Limb (tissue), 2 donors: Measurements from ENCODE around the gene TPST2.
A peak's percentile ranks its signal among the peaks of the same experiment; 100 is the strongest.
"Not testable (repeated sequence)": the region's sequence is repeated elsewhere in the genome, so short reads cannot be mapped to it uniquely, and the experiment has no call there.

Experiments
- DNase-seq, 2 donors: peaks; one replicate each; pipeline ENCODE4 v3.0.0-alpha.2; 2016; ENCODE audit errors: extremely low spot score in 2 of 2

The TPST2 gene

DNA sequence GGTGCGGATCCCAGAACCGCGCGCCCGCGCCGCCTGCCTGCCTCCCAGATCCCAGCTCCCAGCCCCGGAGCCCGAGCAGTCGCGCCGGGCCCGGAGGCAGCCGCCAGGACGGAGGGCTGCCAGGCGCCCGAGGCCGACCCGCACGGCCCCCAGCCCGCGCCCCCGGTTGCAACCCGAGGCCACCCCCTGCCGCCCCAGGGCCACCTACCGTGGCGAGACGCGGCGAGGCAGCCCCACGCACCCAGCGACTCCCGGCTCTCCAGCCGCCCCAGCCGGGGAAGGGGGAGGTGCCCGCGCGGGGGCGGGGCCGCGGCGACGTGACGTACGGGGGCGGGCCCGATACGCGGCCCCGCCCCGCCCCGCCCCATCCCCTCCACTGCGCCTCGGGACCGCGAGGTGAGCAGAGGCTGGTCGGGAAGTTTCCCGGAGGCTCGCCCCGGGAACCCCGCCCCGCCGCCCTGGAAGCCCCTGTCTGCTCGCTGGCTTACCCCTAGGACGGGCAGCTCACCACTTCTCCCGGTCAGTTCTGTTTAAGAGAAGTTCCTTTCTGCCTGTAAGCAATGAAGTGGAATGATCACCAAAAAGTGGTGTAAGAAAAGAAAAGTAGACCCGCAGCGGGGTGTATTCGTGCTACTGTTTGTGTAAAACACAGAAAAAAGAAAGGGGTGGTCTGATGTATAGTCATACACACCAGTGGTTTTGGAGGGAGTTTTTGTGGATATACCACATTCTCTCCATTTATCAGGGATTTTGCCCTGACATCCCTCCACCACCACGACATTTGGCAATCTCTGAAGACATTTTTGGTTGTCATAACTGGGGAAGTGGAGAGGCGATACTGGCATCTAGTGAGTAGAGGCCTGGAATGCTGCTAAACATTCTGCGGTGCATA, at the start of gene TPST2:
Gene TPST2 (minus strand): TSS at position 288 of the 892 bp plus-strand sequence. CDS start 48,502 bp downstream, outside the sequence.
- peak; percentile 74 to 91 for DNase-seq

- DNase-seq, result no peak
These were observed 46.4 kb upstream of the TPST2 start for GRCh38 chr22:26636296-26636695.

DNA sequence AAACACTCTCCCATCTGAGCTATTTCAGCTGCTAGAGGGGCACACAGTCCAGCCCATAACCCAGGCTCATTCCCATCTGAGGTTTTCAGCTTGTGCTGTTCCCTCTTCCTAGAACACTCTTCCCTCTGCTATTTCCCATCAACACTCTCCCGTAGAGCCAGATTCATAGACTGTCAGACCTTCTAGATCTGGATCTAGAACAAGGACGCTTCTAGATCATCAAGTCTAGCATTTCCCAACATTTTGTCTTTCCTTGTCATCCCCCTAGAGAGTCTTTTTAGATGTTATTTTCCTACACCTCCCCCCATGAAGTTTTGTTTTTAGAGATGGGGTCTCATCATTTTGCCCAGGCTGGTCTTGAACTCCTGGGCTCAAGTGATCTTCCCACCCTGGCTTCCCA, 45.2 kb upstream of the TPST2 start:
- no peak for DNase-seq

- no peak for DNase-seq
These were observed 44.3 kb upstream of the TPST2 start for GRCh38 chr22:26634189-26634588.

- DNase-seq, result no peak
These were observed 42.7 kb upstream of the TPST2 start for GRCh38 chr22:26632422-26633155.

- DNase-seq, result no peak
These were observed 41.4 kb upstream of the TPST2 start for GRCh38 chr22:26631282-26631681.

DNA sequence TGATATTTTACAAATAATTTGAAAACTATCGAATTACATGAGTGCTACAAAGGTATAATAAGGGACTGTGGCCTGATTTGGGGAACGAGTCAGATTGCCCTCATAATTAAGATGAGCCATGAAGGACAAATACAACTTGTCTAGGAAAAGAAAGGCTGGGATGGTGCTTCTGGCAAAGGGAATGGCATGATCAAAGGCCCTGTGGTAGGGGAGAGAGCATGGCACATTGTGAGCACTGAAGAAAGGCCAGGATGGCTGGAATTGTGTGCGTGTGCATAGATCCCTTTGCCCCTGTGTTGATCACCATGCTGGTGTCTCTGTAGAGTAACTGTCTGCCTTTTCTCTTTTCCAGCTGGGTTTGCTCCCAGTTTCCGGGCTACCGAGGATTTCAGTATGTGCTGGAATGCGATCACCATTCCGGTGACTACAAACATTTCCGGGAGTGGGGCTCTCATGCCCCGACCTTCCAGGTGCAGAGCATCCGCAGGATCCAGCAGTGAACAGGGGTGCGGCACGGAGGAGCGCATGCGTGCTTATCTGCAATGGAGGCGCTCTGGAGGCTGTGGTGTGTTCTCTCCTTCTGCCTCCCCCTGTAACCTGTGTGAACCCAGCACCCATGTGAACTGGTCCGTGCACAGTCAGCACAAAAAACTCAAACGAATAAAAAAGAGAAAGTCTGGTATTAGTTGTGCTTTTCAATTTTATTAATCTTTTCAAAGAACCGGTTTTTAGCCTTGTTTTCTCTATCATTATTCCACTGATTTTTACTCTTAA, 40.2 kb upstream of the TPST2 start:
- no peak for DNase-seq

DNA sequence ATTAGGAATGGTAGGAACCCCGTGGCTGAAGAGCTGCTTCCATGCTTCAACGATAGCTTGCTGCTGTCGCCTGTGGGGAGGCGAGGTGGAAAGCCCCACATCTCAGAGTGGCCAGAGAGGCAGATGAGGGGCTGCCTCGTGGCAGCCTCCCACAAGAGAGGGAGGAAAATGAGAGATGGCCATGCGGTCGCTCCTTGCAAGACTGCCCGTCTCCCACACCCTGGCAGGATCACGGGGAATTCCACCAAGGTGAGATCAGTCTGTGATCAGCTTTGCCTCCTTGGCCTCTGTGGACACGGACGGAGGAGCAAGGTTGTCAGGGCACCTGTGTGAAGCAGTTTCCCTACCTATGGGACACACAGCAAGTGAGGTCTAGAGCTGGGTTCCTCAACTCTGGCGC, 34.9 kb upstream of the TPST2 start:
- DNase-seq, result no peak

GRCh38 chr22:26623984-26624383, 34.1 kb upstream of the TPST2 start:
- DNase-seq, result no peak

DNA sequence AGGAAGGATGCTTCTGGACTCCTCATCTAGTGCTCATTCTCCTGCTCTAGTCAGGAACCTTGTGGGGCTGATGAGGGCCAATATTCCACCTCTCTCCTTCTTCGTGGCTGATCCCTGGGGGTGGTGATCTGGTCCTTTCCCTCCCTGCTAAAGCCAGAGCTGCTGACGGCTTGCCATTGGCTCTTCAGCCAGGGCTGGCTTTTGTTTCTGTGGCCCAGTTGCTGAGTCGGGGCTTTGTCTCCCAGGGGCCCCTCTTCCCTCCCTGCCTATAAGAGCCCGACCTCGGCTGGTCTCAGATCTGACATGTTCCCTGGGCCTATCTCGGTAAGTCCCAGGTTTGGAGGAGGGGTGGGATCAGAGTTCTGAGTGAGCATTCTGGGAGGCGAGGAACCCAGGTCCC, 31.7 kb upstream of the TPST2 start, which contains the start of gene CRYBA4:
Gene CRYBA4 (plus strand): TSS at position 301 of the 400 bp plus-strand sequence. CDS start 634 bp downstream, outside the sequence.
- no peak for DNase-seq

DNA sequence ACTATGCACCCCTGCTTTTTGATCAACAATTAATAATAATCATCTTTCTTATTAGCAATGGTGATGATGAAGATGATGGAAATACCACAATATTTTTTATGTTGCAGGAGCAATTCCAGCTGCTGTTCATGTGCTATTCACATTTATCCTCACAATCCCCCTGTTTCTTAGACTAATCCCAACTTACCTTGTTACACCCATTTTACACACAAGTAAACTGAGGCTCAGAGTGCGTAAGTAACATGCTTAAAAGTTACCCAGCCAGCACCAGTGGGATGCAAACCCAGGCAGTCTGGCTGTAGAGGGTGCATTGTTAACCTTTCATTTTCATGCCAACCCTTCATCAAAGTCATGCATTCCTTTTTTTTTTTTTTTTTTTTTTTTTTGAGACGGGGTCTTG, 30.3 kb upstream of the TPST2 start:
- DNase-seq, result no peak

GRCh38 chr22:26619510-26619909, 29.6 kb upstream of the TPST2 start:
- peak in 1 of 2 donors; percentile 40 for DNase-seq

- no peak for DNase-seq
These were observed 28.5 kb upstream of the TPST2 start for GRCh38 chr22:26618455-26618854.

DNA sequence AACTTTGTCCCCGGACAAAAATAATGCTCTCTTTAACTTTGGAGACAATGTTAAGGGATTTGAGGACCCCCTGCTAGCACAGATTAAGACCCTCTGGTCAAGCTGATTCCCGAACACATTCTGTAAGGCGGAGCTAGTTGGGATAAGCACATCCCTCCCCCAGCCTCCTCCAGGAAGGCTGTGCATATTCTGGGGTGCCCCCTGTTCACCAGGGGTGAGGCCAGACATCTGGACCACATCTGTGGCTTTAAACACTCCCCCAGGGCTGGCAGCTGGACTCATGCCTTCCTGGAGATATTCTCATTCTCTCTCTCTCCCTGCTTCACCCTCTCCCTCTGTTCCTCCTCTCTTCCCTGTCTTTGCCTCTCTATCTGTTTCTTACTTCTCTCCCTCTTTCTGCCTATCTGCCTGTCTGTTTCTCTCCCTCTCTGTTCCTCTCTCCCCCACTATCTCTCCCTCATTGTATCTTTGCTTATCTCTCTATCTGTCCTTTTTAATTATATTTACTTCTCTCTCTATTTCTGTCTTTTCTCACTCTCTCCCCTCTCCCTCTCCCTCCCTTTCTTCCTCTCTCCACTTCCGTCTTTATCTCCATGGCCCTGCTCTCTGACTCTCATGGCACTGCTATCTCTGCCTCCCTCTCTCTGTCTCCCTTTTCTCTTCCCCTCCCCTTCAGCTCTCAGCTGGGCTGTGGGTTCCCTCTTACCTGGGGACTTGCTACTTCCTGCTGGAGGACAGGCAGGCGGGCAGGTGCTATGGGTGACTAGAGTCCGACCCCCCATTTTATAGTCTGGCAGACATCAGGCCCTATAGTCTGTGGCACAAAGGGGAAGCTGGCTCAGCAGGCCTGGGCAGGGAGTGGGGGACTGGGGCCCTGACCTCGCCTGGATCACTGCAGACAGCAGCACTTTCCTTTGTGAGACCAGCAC, 27.6 kb upstream of the TPST2 start, which contains the start of gene CRYBB1:
Gene CRYBB1 (minus strand): TSS at position 757 of the 929 bp plus-strand sequence. CDS start 1,708 bp downstream, outside the sequence.
- peak in 1 of 2 donors; percentile 38 for DNase-seq

GRCh38 chr22:26616650-26617049, 26.7 kb upstream of the TPST2 start:
- DNase-seq, result no peak

DNA sequence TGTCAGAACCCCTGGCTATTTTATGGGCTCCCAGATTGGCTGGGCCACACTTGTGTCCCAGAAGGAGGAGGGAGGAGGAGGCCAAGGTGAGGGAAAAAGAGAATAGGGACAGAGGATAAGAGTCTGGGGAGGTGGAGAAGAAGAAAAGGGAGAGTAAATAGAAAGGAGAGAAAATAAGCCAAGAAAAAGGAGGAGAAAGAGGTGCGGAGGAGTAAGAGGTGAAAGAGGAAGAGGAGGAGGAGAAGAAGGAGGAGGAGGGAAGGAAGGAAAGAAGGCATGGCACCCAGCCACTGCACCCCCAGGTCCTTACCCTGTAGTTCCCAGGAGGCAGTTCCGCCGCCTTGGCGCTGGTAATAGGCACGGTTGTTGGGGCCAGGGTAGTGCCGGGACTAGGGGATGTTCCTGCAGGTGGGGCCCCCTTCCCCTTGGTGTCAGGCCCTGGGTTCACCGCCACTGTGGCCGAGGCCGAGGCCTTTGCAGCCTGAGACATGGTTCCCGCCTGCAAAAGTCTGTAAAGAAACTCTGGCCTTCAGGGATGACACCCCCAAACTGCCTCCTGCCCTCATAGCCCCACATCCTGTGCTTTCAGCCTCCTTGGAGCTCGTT, 26.0 kb upstream of the TPST2 start:
- no peak for DNase-seq

GRCh38 chr22:26615149-26615548, 25.2 kb upstream of the TPST2 start:
- DNase-seq, result no peak

DNA sequence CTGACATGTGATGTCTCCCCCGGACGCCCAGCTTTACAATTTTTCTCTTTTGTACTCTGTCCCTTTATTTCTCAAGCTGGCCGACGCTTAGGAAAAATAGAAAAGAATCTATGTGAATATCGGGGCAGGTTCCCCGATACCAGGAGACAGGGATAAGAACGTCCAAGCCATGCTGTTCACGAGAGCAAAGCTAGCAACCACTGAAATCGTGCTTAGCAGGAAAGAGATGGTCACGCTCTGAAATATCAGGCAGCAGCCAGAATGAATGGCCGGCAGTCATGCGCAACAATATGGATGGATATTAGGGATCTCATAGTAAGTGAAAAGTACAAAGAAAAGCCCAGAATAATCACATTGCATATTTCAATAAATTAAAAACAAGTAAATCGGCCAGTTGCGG, 24.4 kb upstream of the TPST2 start:
- DNase-seq, result no peak

DNA sequence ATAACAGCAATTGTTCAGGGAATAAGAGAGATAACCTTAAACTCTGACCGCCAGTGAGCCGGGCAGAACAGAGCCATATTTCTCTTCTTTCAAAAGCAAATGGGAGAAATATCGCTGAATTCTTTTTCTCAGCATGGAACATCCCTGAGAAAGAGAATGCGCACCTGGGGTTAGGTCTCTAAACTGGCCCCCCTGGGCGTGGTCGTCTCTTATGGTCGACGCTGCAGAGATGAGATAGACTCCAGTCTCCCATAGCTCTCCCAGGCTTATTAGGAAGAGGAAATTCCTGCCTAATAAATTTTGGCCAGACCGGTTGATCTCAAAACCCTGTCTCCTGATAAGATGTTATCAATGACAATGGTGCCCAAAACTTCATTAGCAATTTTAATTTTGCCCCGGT, 23.8 kb upstream of the TPST2 start:
- not testable (repeated sequence) for DNase-seq

DNA sequence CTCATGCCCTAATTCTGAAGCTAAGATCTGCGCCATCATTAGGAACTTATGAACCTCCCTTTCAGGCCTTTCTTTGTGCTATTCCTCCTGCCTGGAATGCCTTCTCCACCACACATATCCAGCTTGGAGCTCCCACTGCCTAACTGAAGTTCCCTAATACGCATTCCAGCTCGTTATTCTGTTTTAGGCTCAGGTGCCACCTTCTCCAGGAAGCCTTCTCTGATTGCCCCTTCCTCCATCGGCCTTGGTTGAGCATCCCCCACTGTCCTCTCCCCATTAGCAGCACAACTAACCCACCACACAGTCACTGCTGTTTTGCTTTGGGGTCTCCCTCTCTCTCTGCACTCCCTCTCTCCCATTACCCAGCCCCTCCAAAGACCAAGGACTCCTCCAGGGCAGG, 22.7 kb upstream of the TPST2 start:
- DNase-seq, result no peak
